T-helper 9 cell (primary cell): ENCODE measurements around the gene XYLB.
"Not testable (repeated sequence)": the region's sequence is repeated elsewhere in the genome, so short reads cannot be mapped to it uniquely, and the experiment has no call there.

ENCODE experiments used
- DNase-seq: peaks from one replicate; pipeline ENCODE4 v3.0.0-alpha.2; 2020

Gene XYLB

DNA sequence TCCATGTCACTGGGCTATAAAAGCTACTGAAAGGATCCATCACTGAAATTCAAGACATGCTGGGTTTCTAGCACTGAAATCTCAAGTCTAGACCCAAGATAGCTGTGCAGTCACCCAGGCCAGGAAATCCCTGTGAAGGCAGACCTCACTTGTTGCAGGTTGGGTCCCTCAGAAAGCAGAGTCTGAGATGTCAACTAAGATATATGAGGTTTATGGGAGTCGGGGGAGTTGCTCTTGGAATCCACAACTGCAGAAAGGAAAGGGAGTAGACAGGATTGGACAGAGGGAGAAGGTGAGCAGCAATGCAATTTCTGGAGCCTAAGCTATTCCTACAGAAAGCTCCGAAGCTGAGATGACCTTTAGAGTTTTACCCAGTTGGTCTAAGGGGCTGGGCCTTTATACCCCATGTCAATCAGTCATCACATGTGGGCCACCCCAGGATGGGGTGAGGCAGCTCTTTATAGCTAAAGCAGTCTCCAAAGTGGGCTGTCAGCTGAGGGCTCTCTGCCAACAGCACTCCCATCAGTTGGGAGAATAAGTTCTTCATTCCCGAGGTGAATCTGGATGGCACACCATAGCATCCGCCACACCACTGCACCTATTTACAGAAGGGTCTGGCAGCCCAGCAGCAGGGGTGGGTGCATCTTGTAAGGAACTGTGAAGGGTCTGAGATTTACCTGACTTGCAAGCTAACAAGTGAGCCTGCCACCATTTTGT lies 54.8 kb downstream of the XYLB start:
- no peak for DNase-seq

DNA sequence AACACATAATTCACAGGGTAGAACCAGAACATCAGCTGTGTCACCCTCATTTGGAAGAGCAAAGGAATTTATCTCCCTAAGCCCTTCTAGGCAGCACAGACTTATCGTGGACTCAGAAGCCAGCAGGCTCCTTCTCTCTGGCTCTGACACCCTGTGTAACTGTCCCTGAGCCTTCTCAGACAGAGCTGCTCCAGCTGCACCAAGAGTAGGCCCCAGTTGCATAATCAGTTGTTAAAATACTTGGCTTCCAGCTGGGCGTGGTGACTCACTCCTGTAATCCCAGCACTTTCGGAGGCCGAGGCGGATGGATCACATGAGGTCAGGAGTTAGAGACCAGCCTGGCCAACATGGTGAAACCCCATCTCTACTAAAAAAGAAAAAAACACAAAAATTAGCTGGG lies 57.7 kb downstream of the XYLB start:
- DNase-seq = no peak

DNA sequence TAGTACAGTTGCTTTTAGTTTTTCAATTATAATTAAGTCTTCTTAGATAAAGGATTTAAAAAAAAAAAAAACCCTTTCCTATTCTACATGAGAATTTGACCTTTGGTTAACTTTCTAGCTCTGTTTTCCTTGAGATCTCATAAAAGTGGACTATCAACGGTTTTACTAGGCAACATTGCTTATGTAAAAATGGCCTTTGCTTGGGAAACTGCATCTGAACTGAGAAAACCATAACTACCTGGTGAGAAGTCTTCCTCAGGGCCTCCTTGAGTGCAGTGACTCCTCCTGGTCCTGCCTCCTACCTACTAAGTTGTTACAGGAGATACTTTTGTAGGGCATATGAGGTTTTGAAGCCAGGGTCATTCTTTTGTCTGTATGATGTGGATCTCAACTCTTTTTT lies 65.0 kb downstream of the XYLB start:
- DNase-seq = no peak

DNA sequence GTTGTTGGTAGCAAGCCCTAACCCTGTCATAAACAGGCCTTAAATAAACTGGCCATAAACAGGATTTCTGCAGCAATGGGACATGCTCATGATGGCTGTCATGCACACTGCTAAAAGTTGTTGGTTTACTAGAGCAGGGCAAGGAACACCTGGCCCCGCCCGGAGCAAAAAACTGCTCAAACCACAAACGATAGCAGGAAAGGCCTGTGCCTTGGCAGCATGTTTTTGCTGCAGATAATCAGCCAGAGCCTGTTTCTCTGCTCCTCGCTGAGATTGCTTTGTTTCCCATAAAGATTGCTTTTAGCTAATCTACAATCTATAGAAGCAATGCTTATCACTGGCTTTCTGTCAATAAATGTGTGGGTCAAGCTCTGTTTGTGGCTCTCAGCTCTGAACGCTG lies 74.2 kb downstream of the XYLB start:
- DNase-seq = not testable (repeated sequence)

DNA sequence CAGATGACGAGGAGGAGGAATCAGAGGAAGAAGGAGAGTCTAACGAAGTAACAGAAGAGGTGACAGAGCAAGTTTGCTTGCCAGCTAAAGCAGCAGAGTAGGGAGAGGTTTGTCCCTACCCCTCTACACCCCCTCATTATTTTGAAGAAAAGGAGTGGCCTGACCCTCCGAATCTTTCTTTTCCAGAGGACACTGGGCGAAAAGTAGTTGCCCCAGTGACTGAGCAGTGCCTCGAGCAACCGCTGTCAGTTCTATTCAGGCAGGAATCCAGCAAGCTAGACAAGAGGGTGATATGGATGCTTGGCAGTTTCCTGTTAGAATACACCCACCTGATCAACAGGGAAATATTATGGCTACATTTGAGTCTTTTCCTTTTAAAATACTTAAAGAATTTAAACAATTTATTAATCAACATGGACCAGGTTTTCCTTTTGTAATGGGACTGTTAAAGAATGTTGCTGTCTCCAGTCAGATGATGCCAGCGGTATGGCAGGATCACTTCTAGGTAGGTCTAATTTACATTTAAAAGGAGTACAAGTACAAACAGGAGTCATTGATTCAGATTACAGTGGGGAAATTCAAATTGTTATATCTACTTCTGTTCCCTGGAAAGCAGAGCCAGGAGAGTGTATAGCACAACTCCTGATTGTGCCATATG lies 75.2 kb downstream of the XYLB start:
- no peak for DNase-seq

DNA sequence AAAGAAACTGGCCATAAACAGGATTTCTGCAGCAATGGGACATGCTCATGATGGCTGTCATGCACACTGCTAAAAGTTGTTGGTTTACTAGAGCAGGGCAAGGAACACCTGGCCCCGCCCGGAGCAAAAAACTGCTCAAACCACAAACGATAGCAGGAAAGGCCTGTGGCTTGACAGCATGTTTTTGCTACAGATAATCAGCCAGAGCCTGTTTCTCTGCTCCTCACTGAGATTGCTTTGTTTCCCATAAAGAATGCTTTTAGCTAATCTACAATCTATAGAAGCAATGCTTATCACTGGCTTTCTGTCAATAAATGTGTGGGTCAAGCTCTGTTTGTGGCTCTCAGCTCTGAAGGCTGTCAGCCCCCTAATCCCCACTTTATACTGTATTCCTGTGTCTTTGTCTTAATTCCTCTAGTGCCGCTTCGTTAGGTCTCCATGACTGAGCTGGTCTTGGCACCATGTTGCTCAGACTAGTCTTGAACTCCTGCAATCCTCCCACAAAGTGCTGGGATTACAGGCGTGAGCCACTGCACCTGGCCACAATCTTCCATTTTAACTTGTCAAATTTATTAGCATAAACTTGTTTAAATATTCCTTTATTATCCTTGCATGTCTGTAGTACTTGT lies 80.3 kb downstream of the XYLB start:
- DNase-seq = peak; percentile 6

DNA sequence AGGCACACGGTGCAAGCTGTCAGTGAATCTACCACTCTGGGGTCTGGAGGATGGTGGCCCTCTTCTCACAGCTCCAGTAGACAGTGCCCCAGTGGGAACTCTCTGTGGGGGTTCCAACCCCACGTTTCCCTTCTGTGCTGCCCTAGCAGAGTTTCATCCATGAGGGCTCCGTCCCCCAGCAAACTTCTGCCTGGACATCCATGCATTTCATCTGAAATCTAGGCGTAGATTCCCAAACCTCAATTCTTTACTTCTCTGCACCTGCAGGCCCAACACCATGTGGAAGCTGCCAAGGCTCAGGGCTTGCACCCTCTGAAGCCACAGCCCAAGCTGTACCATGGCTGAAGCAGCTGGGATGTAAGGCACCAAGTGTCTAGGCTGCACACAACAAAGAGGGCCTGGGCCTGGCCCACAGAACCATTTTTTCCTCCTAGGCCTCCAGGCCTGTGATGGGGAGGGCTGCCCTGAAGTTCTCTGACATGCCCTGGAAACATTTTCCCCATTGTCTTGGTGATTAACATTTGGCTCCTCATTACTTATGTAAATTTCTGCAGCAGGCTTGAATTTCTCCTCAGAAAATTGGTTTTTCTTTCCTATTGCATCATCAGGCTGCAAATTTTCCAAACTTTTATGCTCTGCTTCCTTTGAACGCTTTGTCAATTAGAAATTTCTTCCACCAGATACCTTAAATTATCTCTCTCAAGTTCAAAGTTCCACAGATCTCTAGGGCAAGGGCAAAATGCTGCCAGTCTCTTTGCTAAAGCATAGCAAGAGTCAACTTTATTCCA lies 86.5 kb downstream of the XYLB start:
- not testable (repeated sequence) for DNase-seq

DNA sequence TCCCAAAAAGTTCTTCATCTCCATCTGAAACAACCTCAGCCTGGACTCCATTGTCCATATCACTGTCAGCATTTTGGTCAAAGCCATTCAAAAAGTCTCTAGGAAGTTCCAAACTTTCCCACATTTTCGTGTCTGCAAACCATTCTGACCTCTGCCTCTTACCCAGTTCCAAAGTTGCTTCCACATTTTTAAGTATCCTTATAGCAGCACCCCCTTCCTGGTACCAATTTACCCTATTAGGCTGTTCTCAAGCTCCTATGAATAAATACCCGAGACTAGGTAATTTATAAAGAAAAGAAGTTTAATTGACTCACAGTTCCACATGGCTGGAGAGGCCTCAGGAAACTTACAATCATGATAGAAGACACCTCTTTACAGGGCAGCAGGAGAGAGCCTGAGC lies 87.1 kb downstream of the XYLB start:
- DNase-seq = not testable (repeated sequence)

- DNase-seq = not testable (repeated sequence)
These were observed 92.0 kb downstream of the XYLB start for GRCh38 chr3:38438436-38439069.

GRCh38 chr3:38443205-38443604 lies 96.6 kb downstream of the XYLB start:
- not testable (repeated sequence) for DNase-seq

- no peak for DNase-seq
These were observed 99.6 kb downstream of the XYLB start for GRCh38 chr3:38446085-38446686.

GRCh38 chr3:38446812-38447211 lies 100.2 kb downstream of the XYLB start:
- DNase-seq = no peak

DNA sequence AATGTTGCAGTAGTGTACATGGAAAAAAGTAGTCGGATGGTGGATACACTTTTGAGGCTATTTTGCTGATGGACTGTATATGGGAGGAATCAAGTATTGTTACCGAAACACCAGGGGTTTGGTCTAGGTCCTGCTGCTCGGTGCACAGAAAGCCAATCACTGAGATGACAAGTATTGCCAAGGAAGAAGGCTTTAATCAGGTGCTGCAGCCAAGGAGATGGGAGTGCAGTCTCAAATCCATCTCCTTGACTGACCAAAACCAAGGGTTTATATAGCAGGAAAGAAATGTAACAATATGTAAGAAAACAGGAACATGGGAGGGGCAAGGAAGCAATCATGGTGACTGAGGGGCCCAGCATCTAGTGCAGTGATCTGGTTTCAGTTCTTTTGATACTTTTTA lies 104.3 kb downstream of the XYLB start:
- DNase-seq = no peak

GRCh38 chr3:38453075-38453912 lies 106.7 kb downstream of the XYLB start, which contains the start of gene ACVR2B:
ACVR2B (plus strand) TSS chr3:38453890; CDS start chr3:38454323, 433 bp downstream.
- DNase-seq = peak; percentile 54

GRCh38 chr3:38453913-38454177 lies 107.3 kb downstream of the XYLB start:
- DNase-seq = no peak

DNA sequence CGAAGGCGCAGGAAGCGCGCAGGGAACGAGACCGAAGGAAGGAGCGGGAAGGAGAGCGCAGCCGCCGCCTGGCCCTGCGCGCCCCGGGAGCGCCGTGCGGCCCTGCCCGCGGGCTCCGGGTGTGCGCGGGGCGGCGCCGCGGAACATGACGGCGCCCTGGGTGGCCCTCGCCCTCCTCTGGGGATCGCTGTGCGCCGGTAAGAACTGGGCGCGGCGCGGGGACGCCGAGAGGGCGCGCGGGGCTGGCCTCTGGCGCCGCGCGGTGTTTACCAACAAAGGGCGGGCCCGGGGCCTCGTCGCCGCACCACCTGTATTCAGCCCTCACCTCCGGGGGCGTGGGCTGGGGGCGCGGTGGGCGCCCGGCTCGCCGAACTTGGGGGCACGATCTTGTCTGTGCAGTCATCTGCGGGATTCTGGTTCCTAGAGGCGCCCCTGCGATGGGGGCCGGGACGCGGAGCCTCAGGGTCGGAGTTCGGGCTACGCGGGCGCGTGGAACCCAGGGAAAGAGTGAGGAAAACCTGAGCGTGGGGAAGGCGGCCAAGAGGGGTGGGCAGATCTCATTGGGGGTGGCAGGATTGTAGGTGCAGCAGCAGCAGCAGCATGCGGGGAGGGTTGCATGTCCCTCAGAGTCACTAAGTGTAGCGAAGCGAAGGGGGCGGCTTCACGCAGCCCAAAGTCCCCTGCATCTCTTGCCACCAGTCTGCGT lies 107.7 kb downstream of the XYLB start:
- peak; percentile 20 for DNase-seq

GRCh38 chr3:38454884-38455638 lies 108.5 kb downstream of the XYLB start:
- no peak for DNase-seq

GRCh38 chr3:38455639-38456430 lies 109.2 kb downstream of the XYLB start:
- no peak for DNase-seq
